Activated naive CD8-positive, alpha-beta T cell treated with anti-CD3 and anti-CD28 coated beads, Interleukin-2, amount 50 U/mL, for 16 hours (primary cell): ENCODE measurements around the gene ELMOD3.

Source experiments
- DNase-seq: peaks from one replicate; pipeline ENCODE4 v3.0.0-alpha.2; 2020; ENCODE audit warnings: low read depth, low spot score

ELMOD3 gene

DNA sequence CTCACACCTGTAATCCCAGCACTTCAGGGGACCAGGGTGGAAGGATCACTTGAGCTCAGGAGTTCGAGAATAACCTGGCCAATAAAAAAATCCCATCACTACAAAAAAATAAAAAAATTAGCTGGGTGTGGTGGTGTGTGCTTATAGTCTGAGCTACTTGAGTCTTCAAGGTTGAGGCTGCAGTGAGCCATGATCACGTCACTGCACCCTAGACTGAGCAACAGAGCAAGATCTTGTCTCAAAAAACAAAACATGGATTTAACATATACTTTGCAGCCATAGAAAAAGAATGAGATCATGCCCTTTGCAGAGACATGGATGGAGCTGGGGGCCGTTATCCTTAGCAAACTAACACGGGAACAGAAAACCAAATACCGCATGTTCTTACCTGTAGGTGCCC lies 86.2 kb downstream of the ELMOD3 start:
- DNase-seq = no peak
